ENCODE data around the gene DOHH. TPM values are rescaled to one million over a fixed set of nuclear protein-coding genes. Genes with fewer than 3 reads are reported as not detected.

The DOHH gene, protein sequence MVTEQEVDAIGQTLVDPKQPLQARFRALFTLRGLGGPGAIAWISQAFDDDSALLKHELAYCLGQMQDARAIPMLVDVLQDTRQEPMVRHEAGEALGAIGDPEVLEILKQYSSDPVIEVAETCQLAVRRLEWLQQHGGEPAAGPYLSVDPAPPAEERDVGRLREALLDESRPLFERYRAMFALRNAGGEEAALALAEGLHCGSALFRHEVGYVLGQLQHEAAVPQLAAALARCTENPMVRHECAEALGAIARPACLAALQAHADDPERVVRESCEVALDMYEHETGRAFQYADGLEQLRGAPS
- total RNA-seq, result 10 to 100 TPM in 3 of 4 donors, 1 to 10 TPM in 1; 9.8 to 14.2 (median 11.4) TPM
- 14.8 TPM for polyA plus RNA-seq
- long read RNA-seq, donor 1, transcript DOHH-201 (5 exons, 2,031 nt), result major isoform, 93 of 100 reads
- long read RNA-seq, donor 1, partial matches to known transcripts, result 2 of 100 reads
- long read RNA-seq, donor 1, other reads (novel, unspliced or antisense), result 5 of 100 reads
- long read RNA-seq, donor 2, transcript DOHH-201 (5 exons, 2,031 nt), result major isoform, 44 of 48 reads
- long read RNA-seq, donor 2, partial matches to known transcripts, result 4 of 48 reads
- long read RNA-seq, donor 2, other reads (novel, unspliced or antisense), result 0 of 48 reads
- long read RNA-seq, donor 3, transcript DOHH-201 (5 exons, 2,031 nt), result major isoform, 350 of 375 reads
- long read RNA-seq, donor 3, partial matches to known transcripts, result 10 of 375 reads
- long read RNA-seq, donor 3, other reads (novel, unspliced or antisense), result 15 of 375 reads
- long read RNA-seq, donor 4, transcript DOHH-201 (5 exons, 2,031 nt), result major isoform, 26 of 32 reads
- long read RNA-seq, donor 4, partial matches to known transcripts, result 1 of 32 reads
- long read RNA-seq, donor 4, other reads (novel, unspliced or antisense), result 5 of 32 reads

DNA sequence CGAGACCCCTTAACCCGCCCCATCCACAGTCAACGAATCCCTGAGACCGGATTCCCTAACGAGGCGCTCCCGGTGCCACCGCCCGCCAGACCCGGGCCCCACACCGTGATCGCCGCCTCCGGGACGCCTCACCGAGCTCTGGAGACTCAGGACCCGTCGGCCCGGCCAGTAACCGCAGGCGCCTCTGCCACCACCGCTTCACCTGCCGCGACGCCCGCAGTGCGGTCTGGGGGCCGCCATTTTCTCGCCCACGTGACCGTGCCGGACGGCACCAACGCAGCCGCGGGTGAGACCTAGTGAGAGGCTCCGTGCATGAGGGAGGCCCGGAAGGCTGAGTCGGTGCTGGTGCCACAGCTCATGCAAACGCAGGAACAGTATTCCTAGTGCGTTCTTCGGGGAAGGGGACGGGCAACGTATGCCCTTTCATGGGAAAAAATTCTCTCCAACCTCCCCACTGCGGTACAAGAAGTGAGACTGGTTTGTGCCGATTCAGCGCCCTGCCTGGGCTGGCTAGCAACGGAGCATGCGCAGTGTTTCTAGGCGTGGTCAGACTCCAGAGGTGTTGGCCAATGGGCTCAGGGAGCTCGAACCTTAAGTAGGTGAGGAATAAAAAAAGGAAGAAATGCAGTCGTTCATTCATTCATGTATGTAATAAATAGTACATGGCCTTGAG lies at the start of gene DOHH:
TSS of gene DOHH (minus strand) at position 246 of the 673 bp plus-strand sequence. CDS start 3,860 bp downstream, outside the sequence.
- ATAC-seq (peak; percentile 93 to 94), DNase-seq (peak; percentile 94 to 98 (median 98))
- Histone ChIP-seq H3K9me3 (ENCODE audit: control insufficient read depth, low read length) (no peaks in the 10 kb centered on the region), H3K27ac (ENCODE audit: low read length) (peak within 1 kb of the TSS; percentile 93), H3K27me3 (ENCODE audit: control insufficient read depth, insufficient read depth) (no peaks in the 10 kb centered on the region), H3K4me3 (ENCODE audit: low read length) (peak within 1 kb of the TSS; percentile 47), H3K4me1 (ENCODE audit: control insufficient read depth, insufficient read depth, low read length) (peaks cover 2% of the 10 kb centered on the region)
- WGBS, result under 1% methylated on average over 52 of the region's 52 CpGs
- intact Hi-C loops (cut with DNase I), result no loop called here

- H3K4me1 ChIP-seq (ENCODE audit: control insufficient read depth, insufficient read depth, low read length), result peaks cover 2% of the 10 kb centered on the region
- 84% methylated on average over 10 of the region's 10 CpGs for WGBS
- no peaks in the 10 kb centered on the region for H3K9me3 ChIP-seq (ENCODE audit: control insufficient read depth, low read length)
- intact Hi-C loops (cut with DNase I), result loop anchor here (5.0 to 10.0 kb wide), 3 partner anchors 65 to 155 kb away; partner anchors contain the start of genes PIP5K1C (in 2 of the 4) and TJP3 (in 2 of the 4)
- no peak overlapping the region for H3K4me3 ChIP-seq (ENCODE audit: low read length)
- ATAC-seq (no peak), DNase-seq (no peak)
- H3K27ac ChIP-seq (ENCODE audit: low read length), result no peak overlapping the region
- H3K27me3 ChIP-seq (ENCODE audit: control insufficient read depth, insufficient read depth), result no peaks in the 10 kb centered on the region
These were observed 49.3 kb upstream of the DOHH start for GRCh38 chr19:3549816-3550215.

DNA sequence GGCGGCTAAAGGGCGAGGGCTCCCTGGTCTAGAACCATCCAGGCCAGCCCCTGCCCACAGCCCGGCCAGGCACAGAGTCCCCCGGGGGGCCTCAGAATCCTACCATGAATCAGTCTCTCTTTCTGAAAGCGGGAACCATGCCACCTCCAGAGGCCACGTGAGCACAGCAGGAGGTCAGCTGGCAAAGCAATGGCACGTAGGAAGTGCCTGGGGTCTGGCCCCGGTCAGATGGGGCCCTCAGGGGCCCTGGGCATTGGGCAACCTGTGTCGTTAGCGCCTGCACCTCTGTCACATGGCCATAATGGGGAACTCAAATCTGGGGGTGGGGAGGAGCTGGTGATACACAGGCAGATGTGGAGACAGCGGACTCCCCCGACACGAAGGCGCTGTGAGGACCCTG lies 48.1 kb upstream of the DOHH start:
- Histone ChIP-seq H3K27me3 (ENCODE audit: control insufficient read depth, insufficient read depth) (no peaks in the 10 kb centered on the region), H3K27ac (ENCODE audit: low read length) (no peak overlapping the region), H3K9me3 (ENCODE audit: control insufficient read depth, low read length) (no peaks in the 10 kb centered on the region), H3K4me1 (ENCODE audit: control insufficient read depth, insufficient read depth, low read length) (no peaks in the 10 kb centered on the region), H3K4me3 (ENCODE audit: low read length) (no peak overlapping the region)
- intact Hi-C loops (cut with DNase I), result loop anchor here (5.0 to 10.0 kb wide), 3 partner anchors 66 to 156 kb away; partner anchors contain the start of genes PIP5K1C (in 2 of the 4) and TJP3 (in 2 of the 4)
- DNase-seq, result no peak
- no peak for ATAC-seq
- 79% methylated on average over 14 of the region's 14 CpGs for WGBS

DNA sequence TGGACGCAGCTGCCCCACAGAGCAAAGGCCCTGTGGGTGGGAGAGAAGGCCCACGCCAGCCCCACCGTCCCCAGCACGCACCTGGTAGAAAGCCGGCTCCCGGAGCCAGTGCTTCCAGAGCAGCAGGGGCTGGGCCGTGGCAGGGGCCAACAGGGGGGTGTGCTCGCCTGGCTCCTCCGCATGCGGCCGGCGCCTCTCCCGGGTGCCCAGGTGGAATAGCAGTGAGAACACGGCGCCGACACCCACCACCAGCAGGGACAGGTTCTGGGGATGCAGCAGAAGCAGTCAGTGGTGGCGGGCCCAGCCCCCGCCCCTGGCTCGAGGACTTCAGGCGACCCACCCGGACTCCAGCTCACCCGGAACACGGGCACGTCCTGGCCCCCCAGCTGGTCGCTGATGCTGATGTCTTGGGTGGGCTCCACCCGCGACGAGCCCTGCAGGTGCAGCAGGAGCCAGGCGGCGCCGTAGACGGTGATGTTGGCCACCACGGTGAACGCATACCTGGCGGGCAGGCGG lies 47.4 kb upstream of the DOHH start:
- no peaks in the 10 kb centered on the region for H3K9me3 ChIP-seq (ENCODE audit: control insufficient read depth, low read length)
- intact Hi-C loops (cut with DNase I), result loop anchor here (5.0 to 10.0 kb wide), 3 partner anchors 67 to 157 kb away; partner anchors contain the start of genes PIP5K1C (in 2 of the 4) and TJP3 (in 2 of the 4)
- H3K4me1 ChIP-seq (ENCODE audit: control insufficient read depth, insufficient read depth, low read length), result no peaks in the 10 kb centered on the region
- H3K4me3 ChIP-seq (ENCODE audit: low read length), result no peak overlapping the region
- 87% methylated on average over 36 of the region's 36 CpGs for WGBS
- no peaks in the 10 kb centered on the region for H3K27me3 ChIP-seq (ENCODE audit: control insufficient read depth, insufficient read depth)
- ATAC-seq (no peak), DNase-seq (peak in 2 of 3 donors; percentile 53 to 56)
- H3K27ac ChIP-seq (ENCODE audit: low read length), result no peak overlapping the region

GRCh38 chr19:3547301-3547731 lies 46.8 kb upstream of the DOHH start:
- ATAC-seq (no peak), DNase-seq (peak in 2 of 3 donors; percentile 63 to 74)
- H3K27me3 ChIP-seq (ENCODE audit: control insufficient read depth, insufficient read depth), result no peaks in the 10 kb centered on the region
- no peaks in the 10 kb centered on the region for H3K4me1 ChIP-seq (ENCODE audit: control insufficient read depth, insufficient read depth, low read length)
- H3K4me3 ChIP-seq (ENCODE audit: low read length), result no peak overlapping the region
- H3K27ac ChIP-seq (ENCODE audit: low read length), result no peak overlapping the region
- WGBS, result 87% methylated on average over 15 of the region's 15 CpGs
- no peaks in the 10 kb centered on the region for H3K9me3 ChIP-seq (ENCODE audit: control insufficient read depth, low read length)
- intact Hi-C loops (cut with DNase I), result loop anchor here (5.0 to 10.0 kb wide), 3 partner anchors 67 to 157 kb away; partner anchors contain the start of genes PIP5K1C (in 2 of the 4) and TJP3 (in 2 of the 4)

GRCh38 chr19:3546119-3546518 lies 45.6 kb upstream of the DOHH start:
- no peaks in the 10 kb centered on the region for H3K4me1 ChIP-seq (ENCODE audit: control insufficient read depth, insufficient read depth, low read length)
- ATAC-seq (no peak), DNase-seq (no peak)
- no peaks in the 10 kb centered on the region for H3K27me3 ChIP-seq (ENCODE audit: control insufficient read depth, insufficient read depth)
- intact Hi-C loops (cut with DNase I), result loop anchor here (5.0 to 10.0 kb wide), 3 partner anchors 69 to 159 kb away; partner anchors contain the start of genes PIP5K1C (in 2 of the 4) and TJP3 (in 2 of the 4)
- no peaks in the 10 kb centered on the region for H3K9me3 ChIP-seq (ENCODE audit: control insufficient read depth, low read length)
- WGBS, result 92% methylated on average over 23 of the region's 23 CpGs
- no peak overlapping the region for H3K4me3 ChIP-seq (ENCODE audit: low read length)
- no peak overlapping the region for H3K27ac ChIP-seq (ENCODE audit: low read length)

- intact Hi-C loops (cut with DNase I), result loop anchor here (5.0 to 10.0 kb wide), 3 partner anchors 69 to 159 kb away; partner anchors contain the start of genes PIP5K1C (in 2 of the 4) and TJP3 (in 2 of the 4)
- H3K27me3 ChIP-seq (ENCODE audit: control insufficient read depth, insufficient read depth), result no peaks in the 10 kb centered on the region
- H3K27ac ChIP-seq (ENCODE audit: low read length), result no peak overlapping the region
- H3K4me1 ChIP-seq (ENCODE audit: control insufficient read depth, insufficient read depth, low read length), result no peaks in the 10 kb centered on the region
- H3K4me3 ChIP-seq (ENCODE audit: low read length), result no peak overlapping the region
- DNase-seq, result no peak
- H3K9me3 ChIP-seq (ENCODE audit: control insufficient read depth, low read length), result no peaks in the 10 kb centered on the region
- no peak for ATAC-seq
- 78% methylated on average over 10 of the region's 10 CpGs for WGBS
These were observed 45.2 kb upstream of the DOHH start for GRCh38 chr19:3545669-3546034.

GRCh38 chr19:3544742-3545668 lies 44.5 kb upstream of the DOHH start:
- 64% methylated on average over 30 of the region's 30 CpGs for WGBS
- H3K27ac ChIP-seq (ENCODE audit: low read length), result no peak overlapping the region
- DNase-seq (peak; percentile 67 to 92 (median 86)), ATAC-seq (peak; percentile 44 to 70)
- no peaks in the 10 kb centered on the region for H3K9me3 ChIP-seq (ENCODE audit: control insufficient read depth, low read length)
- intact Hi-C loops (cut with DNase I), result loop anchor here (5.0 to 10.0 kb wide), 3 partner anchors 70 to 160 kb away; partner anchors contain the start of genes PIP5K1C (in 2 of the 4) and TJP3 (in 2 of the 4)
- no peak overlapping the region for H3K4me3 ChIP-seq (ENCODE audit: low read length)
- H3K4me1 ChIP-seq (ENCODE audit: control insufficient read depth, insufficient read depth, low read length), result no peaks in the 10 kb centered on the region
- no peaks in the 10 kb centered on the region for H3K27me3 ChIP-seq (ENCODE audit: control insufficient read depth, insufficient read depth)

DNA sequence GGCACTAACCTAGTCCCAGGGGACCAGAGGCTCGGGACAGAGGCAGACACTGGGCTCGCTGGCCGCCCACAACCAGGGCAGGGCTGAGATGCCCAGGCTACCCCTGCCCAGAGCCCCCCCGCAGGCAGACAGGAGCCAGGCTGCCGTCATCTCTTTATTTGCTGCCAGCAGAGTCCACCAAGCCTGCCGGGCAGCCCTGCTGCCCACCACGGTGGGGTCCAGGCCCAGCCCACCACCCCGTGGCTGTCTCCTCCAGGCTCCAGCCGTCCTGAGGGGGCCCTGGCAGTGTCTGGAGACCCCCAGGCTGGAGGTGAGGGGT lies 43.5 kb upstream of the DOHH start:
- Histone ChIP-seq H3K27me3 (ENCODE audit: control insufficient read depth, insufficient read depth) (no peaks in the 10 kb centered on the region), H3K9me3 (ENCODE audit: control insufficient read depth, low read length) (no peaks in the 10 kb centered on the region), H3K27ac (ENCODE audit: low read length) (no peak overlapping the region), H3K4me1 (ENCODE audit: control insufficient read depth, insufficient read depth, low read length) (no peaks in the 10 kb centered on the region), H3K4me3 (ENCODE audit: low read length) (no peak overlapping the region)
- ATAC-seq, result no peak
- 82% methylated on average over 9 of the region's 9 CpGs for WGBS
- intact Hi-C loops (cut with DNase I), result loop anchor here in 3 of 4 donors (10.0 kb wide), 2 partner anchors 71 to 161 kb away; partner anchors contain the start of genes PIP5K1C (in 2 of the 3) and TJP3 (in 2 of the 3)
- peak in 2 of 3 donors; percentile 48 to 52 for DNase-seq
